GM23338 (cell line): Measurements from ENCODE around the gene TESK2. TPM values are rescaled to one million over a fixed set of nuclear protein-coding genes. Genes with fewer than 3 reads are reported as not detected.

Experiments
- ATAC-seq: fragments of 200-7000 bp; cut with Tn5 transposase; 3 replicates; pipeline ENCODE4 v1.9.1; 2020
- DNase-seq: peaks from one replicate; pipeline ENCODE4 v3.0.0-alpha.2; 2015; ENCODE audit warnings: low spot score
- H2AFZ ChIP-seq: fragments of 200-600 bp; sonication (generic); 2 replicates; pipeline ENCODE4 v1.8.0; 2016; ENCODE audit warnings: antibody characterized with exemption, mild to moderate bottlenecking, moderate library complexity
- H3F3A ChIP-seq: fragments of 200-600 bp; sonication (generic); replicated peaks from 2 replicates; pipeline ENCODE4 v1.8.0; 2017; ENCODE audit warnings: antibody characterized with exemption, mixed run types, low read depth
- H3K27ac ChIP-seq: fragments of 200-600 bp; sonication (generic); 2 replicates; pipeline ENCODE4 v1.6.1; 2016; ENCODE audit warnings: low read depth
- H3K27me3 ChIP-seq: fragments of 200-600 bp; sonication (generic); 2 replicates; pipeline ENCODE4 v1.8.0; 2016; ENCODE audit warnings: mild to moderate bottlenecking, mixed run types, moderate library complexity; ENCODE audit not compliant: insufficient read depth
- H3K36me3 ChIP-seq: fragments of 200-600 bp; sonication (generic); 2 replicates; pipeline ENCODE4 v1.8.0; 2016; ENCODE audit warnings: mild to moderate bottlenecking; ENCODE audit not compliant: insufficient read depth
- H3K4me1 ChIP-seq: fragments of 200-600 bp; sonication (generic); 2 replicates; pipeline ENCODE4 v1.8.0; 2016; ENCODE audit warnings: mild to moderate bottlenecking, moderate library complexity; ENCODE audit not compliant: insufficient read depth
- H3K4me2 ChIP-seq: fragments of 200-600 bp; sonication (generic); 2 replicates; pipeline ENCODE4 v1.7.1; 2017; ENCODE audit warnings: mixed run types
- H3K4me3 ChIP-seq: fragments of 200-600 bp; sonication (generic); 2 replicates; pipeline ENCODE4 v1.6.1; 2016; ENCODE audit warnings: mixed run types
- H3K79me2 ChIP-seq: fragments of 200-600 bp; sonication (generic); replicated peaks from 2 replicates; pipeline ENCODE4 v1.8.0; 2017; ENCODE audit warnings: mild to moderate bottlenecking; ENCODE audit not compliant: insufficient read depth
- H3K9me2 ChIP-seq: fragments of 200-600 bp; sonication (generic); 2 replicates; pipeline ENCODE4 v1.8.0; 2017; ENCODE audit not compliant: insufficient read depth
- H4K20me1 ChIP-seq: fragments of 200-600 bp; sonication (generic); replicated peaks from 2 replicates; pipeline ENCODE4 v1.8.0; 2017; ENCODE audit warnings: mild to moderate bottlenecking; ENCODE audit not compliant: insufficient read depth
- H3K27ac Mint-ChIP-seq: 2 replicates; pipeline ENCODE4 v1.8.0; 2020; ENCODE audit warnings: inconsistent platforms, mild to moderate bottlenecking, moderate library complexity, mixed read lengths
- H3K27me3 Mint-ChIP-seq: 3 replicates; pipeline ENCODE4 v1.8.0; 2022; ENCODE audit warnings: low read depth, mild to moderate bottlenecking, moderate library complexity, mixed read lengths, inconsistent platforms; ENCODE audit not compliant: insufficient read depth, poor library complexity
- H3K36me3 Mint-ChIP-seq: 3 replicates; pipeline ENCODE4 v1.8.0; 2021; ENCODE audit warnings: low read depth, mild to moderate bottlenecking, inconsistent platforms, moderate library complexity, mixed read lengths
- H3K4me1 Mint-ChIP-seq: 3 replicates; pipeline ENCODE4 v1.8.0; 2020; ENCODE audit warnings: mild to moderate bottlenecking, inconsistent platforms, mixed read lengths
- H3K4me3 Mint-ChIP-seq: 3 replicates; pipeline ENCODE4 v1.8.0; 2021; ENCODE audit warnings: moderate library complexity, mild to moderate bottlenecking, inconsistent platforms, mixed read lengths
- H3K9me3 Mint-ChIP-seq: 3 replicates; pipeline ENCODE4 v1.8.0; 2020; ENCODE audit warnings: moderate library complexity, mild to moderate bottlenecking, inconsistent platforms, mixed read lengths
- CREB1 ChIP-seq: fragments of 250-450 bp; sonication (Bioruptor Pico); IDR thresholded peaks from 2 replicates; pipeline ENCODE4 v1.5.0; 2020; ENCODE audit warnings: low read depth, mild to moderate bottlenecking, moderate library complexity
- ETS1 ChIP-seq: IDR thresholded peaks from 2 replicates; pipeline ENCODE4 v1.6.1; 2016; ENCODE audit warnings: antibody characterized with exemption
- EZH2 ChIP-seq: fragments of 200-600 bp; sonication (generic); IDR thresholded peaks from one replicate; pipeline ENCODE4 v1.8.0; 2017; ENCODE audit warnings: antibody characterized with exemption, mild to moderate bottlenecking, low read depth; ENCODE audit not compliant: unreplicated experiment
- EZH2phosphoT487 ChIP-seq: fragments of 200-600 bp; sonication (generic); IDR thresholded peaks from one replicate; pipeline ENCODE4 v1.8.1; 2018; ENCODE audit warnings: antibody characterized with exemption; ENCODE audit not compliant: unreplicated experiment
- JUNB ChIP-seq: IDR thresholded peaks from one replicate; pipeline ENCODE4 v1.6.1; 2016; ENCODE audit warnings: antibody characterized with exemption; ENCODE audit not compliant: unreplicated experiment
- NANOG ChIP-seq: IDR thresholded peaks from 2 replicates; pipeline ENCODE4 v1.6.1; 2016; ENCODE audit warnings: antibody characterized with exemption, borderline replicate concordance
- POLR2AphosphoS5 ChIP-seq: IDR thresholded peaks from 2 replicates; pipeline ENCODE4 v1.6.1; 2016; ENCODE audit warnings: antibody characterized with exemption, low read depth
- STAT1 ChIP-seq: IDR thresholded peaks from one replicate; pipeline ENCODE4 v1.6.1; 2016; ENCODE audit warnings: antibody characterized with exemption; ENCODE audit not compliant: unreplicated experiment
- ZNF114 ChIP-seq: fragments of 250-450 bp; sonication (Bioruptor Pico); IDR thresholded peaks from 2 replicates; pipeline ENCODE4 v1.5.0; 2020; ENCODE audit warnings: mild to moderate bottlenecking, moderate library complexity
- ZNF331 ChIP-seq: fragments of 250-450 bp; sonication (Bioruptor Pico); IDR thresholded peaks from 2 replicates; pipeline ENCODE4 v1.5.0; 2020; ENCODE audit warnings: low read depth, mild to moderate bottlenecking, moderate library complexity
- ZNF462 ChIP-seq: fragments of 250-450 bp; sonication (Bioruptor Pico); IDR thresholded peaks from 2 replicates; pipeline ENCODE4 v1.5.0; 2020; ENCODE audit warnings: mild to moderate bottlenecking, moderate library complexity
- polyA plus RNA-seq: library from polyadenylated mRNA; unstranded; fragments of >200 nt; fragmentation: Nextera tagmentation; extraction: Ambion mirVana; gene quantifications from 2 replicates; pipeline ENCODE4 v1.2.1, GENCODE V29; 2016
- total RNA-seq: library from RNA; depleted of rRNA; stranded (reverse); fragments of >200 nt; shearing (Covaris generic); gene quantifications from 2 replicates; pipeline ENCODE4 v1.2.3, GENCODE V29; 2014
- TF ChIP-seq, protein P1 (sequence below), 2 experiments: fragments of 200-600 bp in 1 of 2; sonication (generic) in 1 of 2; conservative IDR thresholded peaks; 2 replicates each; pipeline versions ENCODE4 v1.5.1 to v1.6.1; 2016 to 2017; ENCODE audit warnings: antibody characterized with exemption in 2 of 2, low read depth in 2 of 2, mild to moderate bottlenecking in 2 of 2, moderate library complexity in 1 of 2
- TF ChIP-seq, protein P2 (sequence below): IDR thresholded peaks from one replicate; pipeline ENCODE4 v1.6.1; 2018; ENCODE audit warnings: antibody characterized with exemption; ENCODE audit not compliant: unreplicated experiment

TESK2 gene
- total and polyA plus RNA-seq, 2 experiments from 2014 or later, result 5.2 to 14.0 TPM

DNA sequence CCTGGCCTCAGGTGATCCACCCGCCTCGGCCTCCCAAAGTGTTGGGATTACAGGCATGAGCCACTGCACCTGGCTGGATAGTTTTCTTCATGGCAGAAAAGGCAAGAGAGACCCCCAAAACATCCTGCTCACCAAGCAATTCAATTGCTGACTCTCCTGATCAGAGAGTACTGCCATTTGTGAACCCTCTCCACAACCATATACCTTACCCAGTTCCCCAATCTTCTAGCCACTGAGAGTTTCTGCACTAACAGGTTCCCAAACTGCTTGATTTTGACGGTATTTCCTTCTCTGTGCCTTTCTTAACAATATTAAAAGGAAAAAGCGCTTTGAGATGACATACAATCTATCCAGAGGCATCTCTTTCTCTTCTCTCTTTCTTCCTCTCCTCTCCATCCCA is 110.8 kb downstream of the TESK2 start (continued):
- no peak for TF ChIP-seq EZH2
- TF ChIP-seq POLR2AphosphoS5, result no peak

GRCh38 chr1:45379524-45379923 is 111.4 kb downstream of the TESK2 start:
- Mint-ChIP-seq H3K4me3 (no peak overlapping the region), H3K27me3 (no peaks in the 10 kb centered on the region), H3K36me3 (no peaks in the 10 kb centered on the region), H3K4me1 (no peaks in the 10 kb centered on the region), H3K27ac (no peak overlapping the region), H3K9me3 (no peaks in the 10 kb centered on the region)
- Histone ChIP-seq H3K27me3 (no peaks in the 10 kb centered on the region), H3K79me2 (no peaks in the 10 kb centered on the region), H4K20me1 (no peaks in the 10 kb centered on the region), H3K4me2 (no peak overlapping the region), H3K9me2 (no peaks in the 10 kb centered on the region), H3K36me3 (no peaks in the 10 kb centered on the region), H3K27ac (no peak overlapping the region; the same call in 1 of the 2 replicates), H3K4me1 (no peaks in the 10 kb centered on the region), H3K4me3 (no peak overlapping the region), H3F3A (no peaks in the 10 kb centered on the region), H2AFZ (no peak overlapping the region)
- TF ChIP-seq ZNF114 (CRISPR knock-in tag) (no peak), ETS1 (no peak), STAT1 (no peak), ZNF462 (CRISPR knock-in tag) (no peak), EZH2 (no peak), NANOG (no peak), CREB1 (CRISPR knock-in tag) (no peak), JUNB (no peak), POLR2AphosphoS5 (no peak), EZH2phosphoT487 (no peak), ZNF331 (CRISPR knock-in tag) (no peak)
- TF ChIP-seq, protein P1, sequence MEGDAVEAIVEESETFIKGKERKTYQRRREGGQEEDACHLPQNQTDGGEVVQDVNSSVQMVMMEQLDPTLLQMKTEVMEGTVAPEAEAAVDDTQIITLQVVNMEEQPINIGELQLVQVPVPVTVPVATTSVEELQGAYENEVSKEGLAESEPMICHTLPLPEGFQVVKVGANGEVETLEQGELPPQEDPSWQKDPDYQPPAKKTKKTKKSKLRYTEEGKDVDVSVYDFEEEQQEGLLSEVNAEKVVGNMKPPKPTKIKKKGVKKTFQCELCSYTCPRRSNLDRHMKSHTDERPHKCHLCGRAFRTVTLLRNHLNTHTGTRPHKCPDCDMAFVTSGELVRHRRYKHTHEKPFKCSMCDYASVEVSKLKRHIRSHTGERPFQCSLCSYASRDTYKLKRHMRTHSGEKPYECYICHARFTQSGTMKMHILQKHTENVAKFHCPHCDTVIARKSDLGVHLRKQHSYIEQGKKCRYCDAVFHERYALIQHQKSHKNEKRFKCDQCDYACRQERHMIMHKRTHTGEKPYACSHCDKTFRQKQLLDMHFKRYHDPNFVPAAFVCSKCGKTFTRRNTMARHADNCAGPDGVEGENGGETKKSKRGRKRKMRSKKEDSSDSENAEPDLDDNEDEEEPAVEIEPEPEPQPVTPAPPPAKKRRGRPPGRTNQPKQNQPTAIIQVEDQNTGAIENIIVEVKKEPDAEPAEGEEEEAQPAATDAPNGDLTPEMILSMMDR (conservative IDR thresholded peaks at IDR 0.05; ENCODE audit: low read depth in 2 of 2), result no peak
- TF ChIP-seq, protein P2, sequence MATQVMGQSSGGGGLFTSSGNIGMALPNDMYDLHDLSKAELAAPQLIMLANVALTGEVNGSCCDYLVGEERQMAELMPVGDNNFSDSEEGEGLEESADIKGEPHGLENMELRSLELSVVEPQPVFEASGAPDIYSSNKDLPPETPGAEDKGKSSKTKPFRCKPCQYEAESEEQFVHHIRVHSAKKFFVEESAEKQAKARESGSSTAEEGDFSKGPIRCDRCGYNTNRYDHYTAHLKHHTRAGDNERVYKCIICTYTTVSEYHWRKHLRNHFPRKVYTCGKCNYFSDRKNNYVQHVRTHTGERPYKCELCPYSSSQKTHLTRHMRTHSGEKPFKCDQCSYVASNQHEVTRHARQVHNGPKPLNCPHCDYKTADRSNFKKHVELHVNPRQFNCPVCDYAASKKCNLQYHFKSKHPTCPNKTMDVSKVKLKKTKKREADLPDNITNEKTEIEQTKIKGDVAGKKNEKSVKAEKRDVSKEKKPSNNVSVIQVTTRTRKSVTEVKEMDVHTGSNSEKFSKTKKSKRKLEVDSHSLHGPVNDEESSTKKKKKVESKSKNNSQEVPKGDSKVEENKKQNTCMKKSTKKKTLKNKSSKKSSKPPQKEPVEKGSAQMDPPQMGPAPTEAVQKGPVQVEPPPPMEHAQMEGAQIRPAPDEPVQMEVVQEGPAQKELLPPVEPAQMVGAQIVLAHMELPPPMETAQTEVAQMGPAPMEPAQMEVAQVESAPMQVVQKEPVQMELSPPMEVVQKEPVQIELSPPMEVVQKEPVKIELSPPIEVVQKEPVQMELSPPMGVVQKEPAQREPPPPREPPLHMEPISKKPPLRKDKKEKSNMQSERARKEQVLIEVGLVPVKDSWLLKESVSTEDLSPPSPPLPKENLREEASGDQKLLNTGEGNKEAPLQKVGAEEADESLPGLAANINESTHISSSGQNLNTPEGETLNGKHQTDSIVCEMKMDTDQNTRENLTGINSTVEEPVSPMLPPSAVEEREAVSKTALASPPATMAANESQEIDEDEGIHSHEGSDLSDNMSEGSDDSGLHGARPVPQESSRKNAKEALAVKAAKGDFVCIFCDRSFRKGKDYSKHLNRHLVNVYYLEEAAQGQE, result no peak
- ATAC-seq, result no peak
- DNase-seq, result no peak
